K562 (cell line): ENCODE measurements around the gene ABLIM1. TPM values are rescaled to one million over a fixed set of nuclear protein-coding genes. Genes with fewer than 3 reads are reported as not detected.

Experiments used
- ATAC-seq: fragments of 200-7000 bp; cut with Tn5 transposase; 3 replicates; pipeline ENCODE4 v1.9.1; 2020; ENCODE audit warnings: moderate library complexity
- BruUV-seq: library from RNA; stranded (reverse); fragments of 400-500 nt; replicated peaks from 2 replicates; lab custom pipeline; 2021; lab: Mats Ljungman, UMichigan
- CTCF ChIA-PET: fragments of 300-600 bp; formaldehyde crosslinking; extraction: SDS; loops from one replicate; lab custom pipeline; 2021; ENCODE audit warnings: low intra/inter-chr PET ratio; lab: Yijun Ruan, JAX
- POLR2A ChIA-PET: fragments of 300-600, 350-650 bp; sonication (Branson Sonifier 250); formaldehyde crosslinking; extraction: SDS; loops from one replicate; lab custom pipeline; 2021; ENCODE audit warnings: antibody characterized with exemption, inconsistent platforms; lab: Yijun Ruan, JAX
- DNase-seq, 4 experiments: peaks; one replicate each; pipeline versions ENCODE4 v3.0.0 to v3.0.0-alpha.2; 2011 to 2018; ENCODE audit warnings: low spot score in 3 of 4, mixed read lengths in 3 of 4; ENCODE audit errors: extremely low read depth in 1 of 4
- FAIRE-seq: peaks from 2 replicates; lab custom pipeline; 2011; peaks lifted over from hg19 to GRCh38; lab: Jason Lieb, UNC
- H2AFZ ChIP-seq: 2 replicates; pipeline ENCODE4 v1.6.0; 2011; ENCODE audit warnings: low read depth, low read length, control low read depth, inconsistent platforms
- H3K27ac ChIP-seq: fragments of 200-600 bp; 3 replicates; pipeline ENCODE4 v1.8.0; 2011; ENCODE audit warnings: low read depth, mild to moderate bottlenecking, control low read depth, inconsistent platforms, low read length, moderate library complexity, mixed read lengths; ENCODE audit errors: extremely low read depth
- H3K27me3 ChIP-seq, 2 experiments: fragments of 300-600 bp in 1 of 2; 2 replicates in 1 of 2; 3 replicates in 1 of 2; pipeline versions ENCODE4 v1.6.0 to v1.8.0; 2011; ENCODE audit warnings: inconsistent platforms in 2 of 2, low read length in 2 of 2, mild to moderate bottlenecking in 1 of 2, mixed read lengths in 1 of 2, moderate library complexity in 1 of 2; ENCODE audit not compliant: control insufficient read depth in 2 of 2, insufficient read depth in 2 of 2
- H3K36me3 ChIP-seq: fragments of 300-600 bp; 3 replicates; pipeline ENCODE4 v1.8.0; 2011; ENCODE audit warnings: mild to moderate bottlenecking, low read length, inconsistent platforms; ENCODE audit not compliant: control insufficient read depth, insufficient read depth
- H3K4me1 ChIP-seq, 2 experiments: fragments of 200-600 bp in 1 of 2; replicated peaks in 1 of 2; 2 replicates in 1 of 2; 3 replicates in 1 of 2; pipeline versions ENCODE4 v1.5.1 to v1.8.0; 2011; ENCODE audit warnings: inconsistent platforms in 2 of 2, low read length in 2 of 2, mild to moderate bottlenecking in 1 of 2, mixed read lengths in 1 of 2, moderate library complexity in 1 of 2; ENCODE audit not compliant: control insufficient read depth in 2 of 2, insufficient read depth in 2 of 2
- H3K4me2 ChIP-seq: 2 replicates; pipeline ENCODE4 v1.6.1; 2011; ENCODE audit warnings: low read length, control low read depth, inconsistent platforms, mixed read lengths; ENCODE audit not compliant: insufficient read depth
- H3K4me3 ChIP-seq: fragments of 200-600 bp; sonication (generic), shearing (Covaris generic); 2 replicates; pipeline ENCODE4 v1.5.1; 2016; ENCODE audit warnings: control low read depth, inconsistent platforms
- H3K79me2 ChIP-seq: fragments of 200-600 bp; 3 replicates; pipeline ENCODE4 v1.8.0; 2011; ENCODE audit warnings: low read length, inconsistent platforms; ENCODE audit not compliant: control insufficient read depth, insufficient read depth
- H3K9ac ChIP-seq, 2 experiments: 2 replicates each; pipeline versions ENCODE4 v1.6.0 to v1.6.1; 2011; ENCODE audit warnings: low read depth in 2 of 2, low read length in 2 of 2, control low read depth in 1 of 2, inconsistent platforms in 1 of 2, mild to moderate bottlenecking in 1 of 2, mixed read lengths in 1 of 2; ENCODE audit not compliant: insufficient read depth in 1 of 2
- H3K9me1 ChIP-seq: one replicate; pipeline ENCODE4 v1.6.0; 2011; ENCODE audit warnings: inconsistent platforms, mild to moderate bottlenecking, low read length, moderate library complexity; ENCODE audit not compliant: control insufficient read depth, insufficient read depth
- H3K9me3 ChIP-seq: replicated peaks from 2 replicates; pipeline ENCODE4 v1.5.1; 2011; ENCODE audit warnings: low read depth, low read length, inconsistent platforms; ENCODE audit not compliant: control insufficient read depth, insufficient read depth
- H4K20me1 ChIP-seq: replicated peaks from 2 replicates; pipeline ENCODE4 v1.6.1; 2011; ENCODE audit warnings: low read length, inconsistent platforms, mixed read lengths; ENCODE audit not compliant: control insufficient read depth, insufficient read depth
- ARHGAP35 ChIP-seq: fragments of 450-650 bp; IDR thresholded peaks from 2 replicates; pipeline ENCODE4 v1.6.1; 2018; ENCODE audit not compliant: partially characterized antibody
- CBFB ChIP-seq: sonication (generic); formaldehyde crosslinking; IDR thresholded peaks from 2 replicates; pipeline ENCODE4 v1.4.0; 2020; ENCODE audit warnings: mild to moderate bottlenecking, missing genetic modification reagents
- CEBPG ChIP-seq, 3 experiments: fragments of 200-800 bp in 1 of 3; sonication (Bioruptor generic) in 1 of 3; sonication (generic) in 1 of 3; formaldehyde crosslinking in 1 of 3; IDR thresholded peaks in 2 of 3; conservative IDR thresholded peaks in 1 of 3; 2 replicates each; pipeline versions ENCODE4 v1.6.1 to v1.8.0; 2016 to 2022; ENCODE audit warnings: missing compliant biosample characterization in 2 of 3, missing genetic modification characterization in 2 of 3, mild to moderate bottlenecking in 1 of 3, missing genetic modification reagents in 1 of 3
- E2F1 ChIP-seq: sonication (generic); formaldehyde crosslinking; IDR thresholded peaks from 2 replicates; pipeline ENCODE4 v1.8.1; 2023; ENCODE audit warnings: mild to moderate bottlenecking, missing genetic modification reagents, moderate library complexity
- HDAC8 ChIP-seq: fragments of 450-650 bp; IDR thresholded peaks from 2 replicates; pipeline ENCODE4 v1.6.1; 2016; ENCODE audit warnings: mild to moderate bottlenecking, missing genetic modification characterization, moderate library complexity, missing compliant biosample characterization
- MAFG ChIP-seq: fragments of 450-650 bp; conservative IDR thresholded peaks from 2 replicates; pipeline ENCODE4 v1.6.1; 2016; ENCODE audit warnings: missing genetic modification characterization, missing compliant biosample characterization
- NR4A1 ChIP-seq, 2 experiments: fragments of 250-450 bp in 1 of 2; fragments of 450-650 bp in 1 of 2; sonication (Bioruptor Pico) in 1 of 2; IDR thresholded peaks; 2 replicates each; pipeline versions ENCODE4 v1.4.0 to v1.6.1; 2016 to 2020; ENCODE audit warnings: mild to moderate bottlenecking in 2 of 2, missing compliant biosample characterization in 1 of 2, missing genetic modification characterization in 1 of 2, moderate library complexity in 1 of 2
- RAD51 ChIP-seq: fragments of 450-650 bp; IDR thresholded peaks from 2 replicates; pipeline ENCODE4 v1.7.1; 2016; ENCODE audit warnings: low read depth, mild to moderate bottlenecking, borderline replicate concordance
- SRSF1 ChIP-seq: fragments of 200-400 bp; formaldehyde crosslinking; IDR thresholded peaks from 2 replicates; pipeline ENCODE4 v1.6.1; 2017; ENCODE audit warnings: mild to moderate bottlenecking, low read depth, low read length, moderate library complexity
- YBX1 ChIP-seq: fragments of 450-650 bp; IDR thresholded peaks from 2 replicates; pipeline ENCODE4 v1.7.1; 2016; ENCODE audit warnings: mild to moderate bottlenecking
- ZNF274 ChIP-seq: IDR thresholded peaks from 2 replicates; pipeline ENCODE4 v1.6.1; 2011; ENCODE audit warnings: low read depth, mild to moderate bottlenecking, low read length, moderate library complexity, borderline replicate concordance
- ZNF696 ChIP-seq: fragments of 250-450 bp; sonication (Bioruptor Pico); conservative IDR thresholded peaks from 2 replicates; pipeline ENCODE4 v1.4.0; 2020; ENCODE audit warnings: mild to moderate bottlenecking, moderate library complexity
- ZSCAN32 ChIP-seq: fragments of 450-650 bp; formaldehyde crosslinking; IDR thresholded peaks from 2 replicates; pipeline ENCODE4 v1.4.0; 2020; ENCODE audit warnings: mild to moderate bottlenecking, moderate library complexity
- WGBS: fragments of 100-300 bp; shearing (Covaris generic); methylation state at CpG from one replicate; pipeline ENCODE4 v1.1.6; 2016; ENCODE audit warnings: low coverage, mixed read lengths; ENCODE audit not compliant: insufficient coverage; ENCODE audit errors: missing lambda C conversion rate; 5-methylcytosine and 5-hydroxymethylcytosine counted together
- in situ Hi-C: fragments of 300-500 bp; cut with MboI; formaldehyde crosslinking; loops from 4 replicates; pipeline ENCODE4 v1.15.0; 2018; ENCODE audit warnings: inconsistent platforms, mixed read lengths
- intact Hi-C: fragments of 100-400 bp; cut with micrococcal nuclease; formaldehyde crosslinking; loops from 2 replicates; pipeline ENCODE4 v1.14.2; 2022
- polyA plus RNA-seq, 8 experiments: library from polyadenylated mRNA; depleted of rRNA in 4 of 8; stranded (reverse) in 5 of 8; unstranded in 3 of 8; fragments of >200 nt; fragmentation: Nextera tagmentation in 2 of 8; fragmentation: Illumina TruSeq in 1 of 8; extraction: Ambion mirVana in 2 of 8; extraction: Trizol in 1 of 8; gene quantifications; 2 replicates each; pipeline versions ENCODE4 v1.2.1 to v1.2.3, GENCODE V29; 2011 to 2014; ENCODE audit warnings: inconsistent platforms in 1 of 8, missing spikeins in 1 of 8
- total RNA-seq, 7 experiments: library from RNA; depleted of rRNA in 6 of 7; stranded (reverse); fragments of >200 nt in 6 of 7; fragmentation: Illumina TruSeq in 2 of 7; extraction: Trizol in 2 of 7; gene quantifications; 2 replicates each; pipeline versions ENCODE4 v1.2.1 to v1.2.3, GENCODE V29; 2011 to 2021; ENCODE audit warnings: low replicate concordance in 1 of 7

Gene ABLIM1
- total and polyA plus RNA-seq, 9 of the 15 experiments (the other 6 are each of a cell fraction or from before 2014, with no cell fraction given), result 0.07 to 0.49 (median 0.14) TPM; not detected in 6

DNA sequence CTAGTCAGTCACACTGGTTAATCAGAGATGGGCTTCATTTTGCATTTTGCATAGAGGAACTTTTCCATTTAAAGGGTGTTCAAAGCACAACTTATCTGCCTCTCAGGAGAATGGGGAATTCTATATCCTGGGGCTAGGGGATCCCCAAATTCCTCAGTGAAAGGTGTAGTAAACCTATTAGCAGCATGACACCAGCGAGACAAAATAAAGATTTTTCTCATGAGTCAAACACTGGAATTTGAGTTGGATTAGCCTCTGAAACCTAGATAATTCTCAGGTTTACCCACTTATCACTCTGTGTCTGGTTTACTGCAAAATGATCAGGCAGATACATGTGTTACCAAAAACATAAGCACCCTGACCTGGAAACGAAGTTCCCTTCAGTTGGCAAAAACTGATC lies 255.8 kb downstream of the ABLIM1 start:
- FAIRE-seq (no peak), ATAC-seq (no peak), DNase-seq (no peak)
- H3K79me2 ChIP-seq, result no peaks in the 10 kb centered on the region
- in situ Hi-C loops (no loop called here), intact Hi-C loops (no loop called here)
- H3K36me3 ChIP-seq, result no peaks in the 10 kb centered on the region
- no TSS peak for BruUV-seq
- H3K27me3 ChIP-seq, result peaks cover 0 to 18% of the 10 kb centered on the region in 2 experiments; a peak in 3 of 5 replicates
- ChIA-PET POLR2A (no interaction called here), CTCF (no interaction called here)
- H3K4me1 ChIP-seq, result peaks cover 0 to 6% of the 10 kb centered on the region in 2 experiments; a peak in 1 of 5 replicates
- no peaks in the 10 kb centered on the region for H3K9me1 ChIP-seq
- no peaks in the 10 kb centered on the region for H3K9me3 ChIP-seq
- no peak overlapping the region for H3K4me2 ChIP-seq
- H4K20me1 ChIP-seq, result no peaks in the 10 kb centered on the region; the same call in 1 of the 2 replicates
- no peak overlapping the region for H2AFZ ChIP-seq
- no peak overlapping the region for H3K9ac ChIP-seq
- WGBS, result 0% methylated on average over 2 of the region's 2 CpGs
- no peak for TF ChIP-seq MAFG (tag)
- no peak overlapping the region for H3K4me3 ChIP-seq
- no peak overlapping the region for H3K27ac ChIP-seq

GRCh38 chr10:114401195-114401791 lies 256.8 kb downstream of the ABLIM1 start:
- ChIA-PET CTCF (no interaction called here), POLR2A (no interaction called here)
- no peak for FAIRE-seq
- Histone ChIP-seq H3K36me3 (no peaks in the 10 kb centered on the region), H3K79me2 (no peaks in the 10 kb centered on the region), H3K27me3 (peaks cover 0 to 18% of the 10 kb centered on the region in 2 experiments; a peak in 3 of 5 replicates), H3K9me1 (no peaks in the 10 kb centered on the region), H3K4me2 (no peak overlapping the region), H3K27ac (no peak overlapping the region), H3K9me3 (no peaks in the 10 kb centered on the region), H3K4me3 (no peak overlapping the region), H3K4me1 (peaks cover 0 to 6% of the 10 kb centered on the region in 2 experiments; a peak in 1 of 5 replicates), H4K20me1 (no peaks in the 10 kb centered on the region; the same call in 1 of the 2 replicates), H2AFZ (no peak overlapping the region), H3K9ac (no peak overlapping the region)
- no peak for DNase-seq
- in situ Hi-C loops (no loop called here), intact Hi-C loops (no loop called here)
- no peak for ATAC-seq
- WGBS, result 2% methylated on average over 7 of the region's 7 CpGs
- no TSS peak for BruUV-seq
- TF ChIP-seq HDAC8 (tag), result no peak
- TF ChIP-seq ARHGAP35, result no peak
- no peak for TF ChIP-seq ZNF696
- no peak for TF ChIP-seq RAD51
- TF ChIP-seq ZSCAN32 (CRISPR knock-in tag), result no peak
- no peak for TF ChIP-seq CEBPG (CRISPR knock-in tag; IDR thresholded peaks at IDR 0.05)
- no peak for TF ChIP-seq CEBPG (tag; conservative IDR thresholded peaks at IDR 0.05 in 1 of 2, IDR thresholded peaks at IDR 0.05 in 1 of 2)
- TF ChIP-seq YBX1, result no peak
- TF ChIP-seq ZNF274, result no peak
- TF ChIP-seq SRSF1, result no peak
- no peak for TF ChIP-seq CBFB (CRISPR knock-in tag)
- TF ChIP-seq NR4A1 (CRISPR knock-in tag; IDR thresholded peaks at IDR 0.05), result no peak
- no peak for TF ChIP-seq NR4A1 (tag; IDR thresholded peaks at IDR 0.05)
- no peak for TF ChIP-seq E2F1 (CRISPR knock-in tag)
